Stimulated activated CD8-positive, alpha-beta memory T cell treated with anti-CD3 and anti-CD28 coated beads, Interleukin-12 subunit alpha, Interleukin-12 subunit beta, amount 100 ng/mL, for 24 hours (primary cell): ENCODE results near the gene PAIP2.
A peak's percentile ranks its signal among the peaks of the same experiment; 100 is the strongest.
"Not testable (repeated sequence)": the region's sequence is repeated elsewhere in the genome, so short reads cannot be mapped to it uniquely, and the experiment has no call there.

Experiments used
- DNase-seq: peaks from one replicate; pipeline ENCODE4 v3.0.0-alpha.2; 2020; ENCODE audit errors: extremely low read depth

PAIP2 gene

DNA sequence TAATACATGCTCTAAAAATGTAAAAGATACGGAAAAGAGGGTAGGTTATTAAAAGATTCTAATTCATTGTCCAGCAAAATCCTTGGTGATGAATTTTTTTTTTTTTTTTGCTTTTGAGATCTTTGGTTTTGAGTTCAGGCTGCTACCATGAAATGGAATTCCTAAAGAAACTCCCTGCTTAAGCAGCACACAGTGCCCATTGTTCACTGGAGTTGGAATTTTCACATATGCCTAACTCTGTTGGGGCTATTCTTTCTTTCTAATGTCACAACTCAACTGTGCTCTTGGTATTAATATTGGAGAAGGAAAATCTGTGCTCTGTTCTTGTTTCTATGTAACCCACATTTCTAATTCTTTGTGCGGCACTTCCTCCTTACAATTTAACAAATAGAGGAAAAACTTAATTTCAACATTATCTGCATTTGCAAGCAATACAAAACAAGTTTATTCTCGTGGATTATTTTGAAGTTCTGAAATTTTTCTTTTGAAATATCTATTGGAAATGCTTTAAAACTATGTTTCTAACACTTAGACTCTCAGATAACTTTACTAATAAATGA is 26.5 kb upstream of the PAIP2 start:
- no peak for DNase-seq

DNA sequence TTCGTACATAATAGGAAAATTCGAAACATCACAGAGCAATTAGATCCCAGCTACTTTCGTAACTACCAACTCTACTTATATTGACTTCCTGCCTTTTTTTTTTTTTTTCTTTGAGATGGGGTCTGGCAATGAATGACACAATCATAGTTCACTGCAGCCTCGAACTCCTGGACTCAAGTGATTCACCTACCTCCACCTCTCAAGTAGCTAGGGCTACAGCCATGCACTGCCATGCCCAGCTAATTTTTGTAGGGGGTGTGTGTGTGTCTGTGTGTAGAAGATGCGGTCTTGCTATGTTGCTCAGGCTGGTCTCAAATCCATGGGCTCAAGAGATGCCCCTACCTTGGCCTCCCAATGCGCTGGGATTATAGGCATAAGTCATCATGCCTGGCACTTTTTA is 5.8 kb upstream of the PAIP2 start:
- DNase-seq, result no peak

DNA sequence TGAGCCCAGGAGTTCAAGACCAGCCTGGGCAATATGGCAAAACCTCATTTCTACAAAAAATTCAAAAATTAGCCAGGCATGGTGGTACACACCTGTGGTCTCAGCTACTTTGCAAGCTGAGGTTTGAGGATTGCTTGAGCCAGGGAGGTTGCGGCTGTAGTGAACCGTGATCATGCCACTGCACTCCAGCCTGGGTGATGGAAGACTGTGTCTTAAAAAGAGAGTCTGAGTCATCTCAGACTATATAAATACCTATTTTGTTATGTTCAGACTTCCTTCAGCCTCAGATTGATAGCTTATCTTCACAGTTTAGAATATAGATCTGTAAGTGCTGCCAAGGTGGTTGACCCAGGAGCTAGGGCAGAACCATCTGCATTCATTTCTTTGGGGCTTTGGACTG is 1.6 kb upstream of the PAIP2 start:
- no peak for DNase-seq

DNA sequence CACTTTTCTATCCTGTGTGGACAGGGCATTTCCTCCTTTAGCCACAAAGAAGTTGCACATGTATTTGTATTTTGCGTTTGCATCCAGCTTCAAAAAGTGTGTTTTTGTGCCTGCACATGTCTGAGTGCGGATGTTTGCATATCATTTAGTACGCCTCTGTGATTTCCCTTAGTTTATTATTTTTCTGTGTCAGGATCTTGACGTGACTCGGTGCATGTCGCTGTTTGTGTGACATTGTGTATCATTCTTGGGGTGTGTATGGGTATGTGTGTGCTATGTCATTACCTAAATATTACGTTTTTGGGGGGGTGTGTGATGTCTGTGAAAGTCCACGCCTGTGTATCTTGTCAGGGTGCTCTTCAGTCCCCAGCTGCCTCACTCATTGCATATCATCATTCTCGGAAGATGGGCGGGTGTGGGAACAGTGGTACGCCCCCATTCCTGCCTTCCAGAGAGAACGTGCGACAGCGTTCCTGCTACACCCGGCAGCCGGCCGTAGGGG is 416 bp upstream of the PAIP2 start:
- DNase-seq, result no peak

DNA sequence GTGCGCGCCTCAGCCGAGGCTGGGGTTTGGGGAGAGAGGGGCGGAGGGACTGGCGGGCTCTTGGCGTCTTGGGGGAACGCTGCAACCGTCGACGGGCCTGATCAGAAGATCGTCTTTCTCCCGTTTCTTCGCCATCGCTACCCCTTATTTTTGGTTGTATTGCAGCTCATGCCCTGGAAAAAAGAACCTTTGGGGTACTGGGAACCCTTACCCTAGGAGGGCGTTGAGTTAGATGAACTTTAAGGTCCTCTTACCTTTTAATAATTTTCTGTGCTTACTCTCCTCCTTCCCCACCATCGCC is 719 bp downstream of the PAIP2 start:
- DNase-seq, result peak; percentile 46

DNA sequence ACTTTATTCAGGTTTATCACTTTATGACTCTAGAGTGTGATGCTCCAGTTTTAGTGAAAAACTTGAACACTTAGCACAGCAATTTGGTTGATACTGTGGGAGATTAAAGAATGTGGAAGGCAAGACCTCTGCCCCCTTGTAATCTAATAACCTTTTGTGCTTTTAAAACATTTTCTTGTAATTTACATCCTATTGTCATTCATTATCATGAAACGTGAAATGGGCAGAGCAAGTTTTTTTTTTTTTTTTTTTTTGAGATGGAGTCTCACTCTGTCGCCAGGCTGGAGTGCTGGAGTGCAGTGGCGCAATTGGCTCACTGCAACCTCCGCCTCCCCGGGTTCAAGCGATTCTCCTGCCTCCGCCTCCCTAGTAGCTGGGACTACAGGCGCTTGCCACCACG is 1.8 kb downstream of the PAIP2 start:
- no peak for DNase-seq

DNA sequence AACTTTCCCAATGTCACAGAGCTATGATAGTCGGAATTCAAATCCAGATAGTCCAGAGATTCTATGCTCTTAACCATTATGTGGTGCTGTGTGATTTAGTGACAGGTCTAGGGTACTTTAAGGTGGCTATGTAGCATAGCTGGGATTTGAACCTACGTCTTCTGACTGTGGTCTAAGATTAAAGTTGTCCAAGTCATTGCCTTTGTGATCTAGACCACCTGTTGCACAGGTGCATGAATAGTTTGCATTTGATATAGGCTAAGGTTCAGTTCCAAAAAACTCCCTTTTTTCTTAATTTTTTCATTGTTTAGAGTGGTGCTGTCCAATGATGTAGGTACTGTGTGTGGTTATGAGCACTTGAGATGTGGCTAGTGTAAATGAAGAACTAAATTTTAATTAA is 2.5 kb downstream of the PAIP2 start:
- no peak for DNase-seq

DNA sequence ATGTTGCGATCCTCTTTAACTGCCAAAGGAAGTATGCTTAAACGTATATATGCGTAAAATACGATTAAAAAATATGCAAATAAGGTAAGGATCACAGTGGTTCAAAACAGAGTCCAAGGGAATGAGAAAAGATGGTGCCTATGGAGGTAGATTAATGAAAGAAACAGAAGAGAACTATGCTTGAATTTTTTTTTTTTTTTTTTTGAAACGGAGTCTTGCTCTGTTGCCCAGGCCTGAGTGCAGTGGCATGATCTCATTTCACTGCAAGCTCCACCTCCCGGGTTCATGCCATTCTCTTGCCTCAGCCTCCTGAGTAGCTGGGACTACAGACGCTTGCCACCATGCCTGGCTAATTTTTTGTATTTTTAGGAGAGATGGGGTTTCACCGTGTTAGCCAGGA is 3.8 kb downstream of the PAIP2 start:
- not testable (repeated sequence) for DNase-seq

DNA sequence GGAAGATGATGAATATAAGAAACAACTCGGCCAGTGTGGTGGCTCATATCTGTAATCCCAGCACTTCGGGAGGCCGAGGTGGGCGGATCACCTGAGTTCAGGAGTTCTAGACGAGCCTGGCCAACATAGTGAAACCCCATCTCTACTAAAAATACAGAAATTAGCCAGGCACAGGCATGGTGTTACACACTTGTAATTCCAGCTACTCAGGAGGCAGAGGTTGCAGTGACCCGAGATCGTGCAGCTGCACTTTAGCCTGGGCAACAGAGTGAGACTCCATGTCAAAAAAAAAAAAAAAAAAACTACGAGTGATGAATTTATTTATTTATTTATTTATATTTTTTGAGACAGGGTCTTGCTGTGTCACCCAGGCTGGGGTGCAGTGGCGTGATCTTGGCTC is 6.2 kb downstream of the PAIP2 start:
- not testable (repeated sequence) for DNase-seq

DNA sequence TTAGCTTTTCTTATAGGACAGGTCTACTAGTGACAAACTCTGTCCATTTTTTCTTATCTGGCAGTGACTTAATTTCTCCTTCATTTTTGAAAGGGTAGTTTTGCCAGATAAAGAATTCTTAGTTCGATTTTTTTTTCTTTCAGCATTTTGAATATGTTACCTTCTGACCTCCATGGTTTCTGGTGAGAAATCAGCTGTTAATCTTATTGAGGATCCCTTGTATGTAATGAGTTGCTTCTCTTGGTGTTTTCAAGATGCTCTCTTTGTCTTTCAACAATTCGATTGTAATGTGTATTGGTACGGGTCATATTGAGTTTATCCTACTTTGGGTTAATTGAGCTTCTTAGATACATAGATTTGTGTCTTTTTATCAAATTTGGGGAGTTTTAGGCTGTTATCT is 12.5 kb downstream of the PAIP2 start:
- DNase-seq, result no peak

DNA sequence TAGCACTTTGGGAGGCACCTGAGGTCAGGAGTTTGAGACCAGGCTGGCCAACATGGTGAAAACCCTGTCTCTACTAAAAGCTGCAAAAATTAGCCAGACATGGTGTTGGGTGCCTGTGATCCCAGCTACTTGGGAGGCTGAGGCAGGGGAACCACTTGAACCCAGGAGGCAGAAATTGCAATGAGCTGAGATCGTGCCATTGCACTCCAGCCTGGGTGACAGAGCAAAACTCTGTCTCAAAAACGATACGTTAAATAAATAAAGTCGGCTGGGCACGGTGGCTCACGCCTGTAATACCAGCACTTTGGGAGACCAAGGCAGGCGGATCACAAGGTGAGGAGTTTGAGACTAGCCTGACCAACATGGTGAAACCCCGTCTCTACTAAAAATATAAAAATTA is 14.2 kb downstream of the PAIP2 start:
- DNase-seq, result not testable (repeated sequence)

DNA sequence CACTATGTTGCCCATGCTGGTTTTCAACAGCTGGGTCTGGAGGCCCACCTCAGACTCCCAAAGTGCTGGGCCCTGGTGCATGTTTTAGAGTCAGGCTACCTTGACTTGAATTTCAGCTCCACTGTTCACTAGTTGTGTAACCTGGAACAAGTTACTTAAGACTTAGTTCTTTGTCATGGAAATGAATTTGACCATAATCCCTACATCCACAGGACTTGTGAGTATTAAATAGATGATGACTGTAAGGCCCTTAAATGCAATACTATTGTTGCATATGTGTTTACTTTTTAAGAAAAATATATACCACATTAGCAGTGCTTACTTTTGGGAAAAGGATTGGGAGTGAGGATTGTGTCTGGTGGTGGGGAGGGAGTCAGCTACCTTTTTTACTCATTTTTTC is 16.4 kb downstream of the PAIP2 start:
- no peak for DNase-seq

DNA sequence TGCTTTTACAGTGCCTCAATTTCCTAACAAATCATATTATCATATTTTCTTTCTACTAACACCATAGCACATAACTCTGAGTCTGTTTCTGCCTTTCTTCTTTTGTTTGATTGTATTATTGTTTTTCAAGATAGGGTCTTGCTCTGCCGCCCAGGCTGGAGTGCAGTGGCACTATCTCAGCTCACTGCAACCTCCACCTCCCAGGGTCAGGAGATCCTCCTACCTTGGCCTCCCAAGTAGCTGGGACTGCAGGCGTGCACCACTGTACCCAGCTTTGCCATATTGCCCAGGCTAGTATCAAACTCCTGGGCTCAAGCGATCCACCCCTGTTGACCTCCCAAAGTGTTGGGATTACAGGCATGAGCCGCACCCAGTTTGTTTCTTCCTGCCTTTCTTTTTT is 18.7 kb downstream of the PAIP2 start:
- DNase-seq, result no peak

DNA sequence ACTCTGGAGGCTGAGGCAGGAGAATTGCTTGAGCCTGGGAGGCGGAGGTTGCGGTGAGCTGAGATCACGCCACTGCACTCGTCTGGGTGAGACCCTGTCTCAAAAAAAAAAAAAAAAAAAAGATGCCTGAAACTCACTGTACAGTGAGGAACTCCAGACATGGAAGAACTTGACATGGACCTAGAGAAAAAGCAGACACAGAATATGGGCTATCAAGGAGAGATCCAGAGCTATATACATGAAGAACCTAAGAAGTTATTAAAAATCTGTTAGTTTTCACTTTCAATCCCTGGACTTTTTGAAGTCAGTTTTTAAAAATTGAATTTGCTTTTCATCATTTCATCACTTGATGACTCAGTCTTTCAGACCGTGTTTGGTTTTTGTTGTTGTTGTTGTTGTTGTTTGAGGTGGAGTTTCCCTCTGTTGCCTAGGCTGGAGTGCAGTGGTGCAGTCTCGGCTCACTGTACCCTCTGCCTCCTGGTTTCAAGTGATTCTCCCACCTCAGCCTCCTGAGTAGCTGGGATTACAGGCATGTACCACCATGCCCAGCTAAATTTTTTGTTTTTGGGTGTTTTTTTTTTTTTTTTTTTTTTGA is 20.3 kb downstream of the PAIP2 start:
- no peak for DNase-seq

DNA sequence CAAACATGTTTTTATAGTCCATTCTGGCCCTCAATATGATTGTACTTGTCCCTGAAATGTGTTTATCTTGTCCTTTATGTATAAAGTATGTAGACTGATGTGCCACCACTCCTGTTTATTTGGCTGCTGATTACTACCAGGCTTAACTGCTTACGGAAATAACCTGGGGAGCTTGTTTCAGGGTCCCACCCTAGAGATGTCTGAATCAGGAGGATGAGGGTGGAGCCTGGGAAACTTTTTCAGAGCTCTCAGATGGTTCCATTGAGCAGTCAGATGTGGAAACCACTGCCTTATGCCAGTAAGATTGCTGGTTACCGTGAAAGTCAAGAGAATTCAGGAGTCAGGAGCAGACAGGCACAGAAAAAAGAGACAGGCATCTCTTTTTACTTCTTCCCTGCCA is 22.3 kb downstream of the PAIP2 start:
- DNase-seq, result no peak

DNA sequence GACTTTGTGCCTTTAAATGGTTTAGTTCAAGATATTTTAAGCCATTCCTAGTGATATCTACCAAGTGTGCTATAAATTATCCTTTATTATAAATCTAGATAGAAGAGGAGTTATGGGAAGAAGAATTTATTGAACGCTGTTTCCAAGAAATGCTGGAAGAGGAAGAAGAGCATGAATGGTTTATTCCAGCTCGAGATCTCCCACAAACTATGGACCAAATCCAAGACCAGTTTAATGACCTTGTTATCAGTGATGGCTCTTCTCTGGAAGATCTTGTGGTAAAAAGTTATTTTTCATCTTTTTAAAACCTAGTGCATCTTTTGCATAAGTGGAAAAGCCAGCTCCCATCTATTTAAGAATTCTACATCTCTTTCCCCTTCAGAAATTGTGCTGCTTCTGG is 22.8 kb downstream of the PAIP2 start:
- no peak for DNase-seq

DNA sequence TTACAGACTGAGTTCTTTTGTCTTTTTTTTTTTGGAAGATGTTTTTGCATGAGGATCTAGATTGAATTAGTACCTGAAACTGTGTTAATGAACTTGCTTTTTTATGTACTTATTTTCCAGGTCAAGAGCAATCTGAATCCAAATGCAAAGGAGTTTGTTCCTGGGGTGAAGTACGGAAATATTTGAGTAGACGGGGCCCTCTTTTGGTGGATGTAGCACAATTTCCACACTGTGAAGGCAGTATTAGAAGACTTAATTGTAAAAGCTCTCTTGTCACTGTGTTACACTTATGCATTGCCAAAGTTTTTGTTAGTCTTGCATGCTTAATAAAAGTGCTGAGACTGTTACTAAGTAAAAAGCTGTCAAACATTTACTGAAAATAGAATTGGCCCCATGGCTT is 27.0 kb downstream of the PAIP2 start:
- no peak for DNase-seq

DNA sequence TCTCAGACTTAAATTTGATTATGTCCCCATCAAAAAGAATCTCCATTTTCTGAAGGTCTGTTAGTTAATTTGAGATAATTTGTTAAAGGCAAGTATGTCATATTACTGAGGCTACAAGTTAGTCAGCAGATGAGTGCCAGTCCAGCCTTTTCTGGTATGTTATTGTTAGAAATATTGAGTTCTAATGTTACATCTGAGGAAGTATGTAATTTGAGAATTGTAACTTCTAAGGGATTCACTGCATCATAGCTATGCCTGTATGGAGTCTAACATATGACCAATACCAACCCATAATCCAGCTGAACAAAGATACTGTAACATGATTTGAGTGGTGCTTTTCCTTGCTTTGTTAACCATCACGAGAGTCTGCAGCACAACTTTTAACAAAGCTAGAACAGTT is 27.5 kb downstream of the PAIP2 start:
- DNase-seq, result no peak

DNA sequence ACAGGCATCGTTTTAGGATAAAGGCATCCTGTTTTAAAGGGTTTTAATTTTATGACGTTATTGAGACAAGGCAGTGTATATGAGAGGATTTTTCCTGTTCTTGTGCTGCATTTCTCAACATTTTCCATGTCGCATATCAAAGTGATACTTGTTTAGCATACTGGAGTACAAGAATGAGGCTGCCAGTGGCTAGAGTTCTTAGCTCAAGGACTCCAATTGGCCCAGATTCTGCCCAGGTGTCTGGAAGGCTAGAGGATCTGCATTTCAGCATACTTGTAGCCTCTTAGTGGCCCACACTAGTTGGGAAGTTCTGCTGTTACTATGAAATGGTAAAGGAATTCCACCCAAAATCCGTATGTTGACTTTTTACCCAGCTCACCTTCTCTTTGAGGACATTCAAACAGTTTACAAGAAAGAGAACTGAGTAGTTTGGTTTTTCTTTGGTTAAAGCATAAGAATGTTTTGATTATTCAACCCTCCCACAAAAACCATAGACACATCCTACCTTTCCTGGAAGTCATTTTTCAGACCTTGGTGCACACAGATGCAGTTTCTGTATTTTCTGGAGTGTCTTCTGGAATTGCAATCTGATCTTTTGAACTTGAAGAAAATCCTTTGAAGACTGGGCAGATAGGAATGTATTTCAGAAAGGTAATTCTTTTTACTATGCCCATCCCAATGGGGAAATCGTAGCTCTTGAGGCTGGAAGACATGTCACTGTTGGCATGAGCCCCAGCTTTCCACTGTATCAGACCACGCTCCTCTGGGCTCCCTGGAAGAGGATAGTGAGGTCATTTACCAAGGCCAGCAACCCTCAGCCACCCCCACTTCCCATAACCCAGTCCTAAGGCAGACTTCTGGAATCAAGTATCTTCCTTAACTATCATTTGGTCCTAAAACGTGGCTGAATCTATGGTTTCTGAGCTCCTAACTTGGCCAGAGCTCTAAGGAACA is 30.1 kb downstream of the PAIP2 start:
- no peak for DNase-seq

DNA sequence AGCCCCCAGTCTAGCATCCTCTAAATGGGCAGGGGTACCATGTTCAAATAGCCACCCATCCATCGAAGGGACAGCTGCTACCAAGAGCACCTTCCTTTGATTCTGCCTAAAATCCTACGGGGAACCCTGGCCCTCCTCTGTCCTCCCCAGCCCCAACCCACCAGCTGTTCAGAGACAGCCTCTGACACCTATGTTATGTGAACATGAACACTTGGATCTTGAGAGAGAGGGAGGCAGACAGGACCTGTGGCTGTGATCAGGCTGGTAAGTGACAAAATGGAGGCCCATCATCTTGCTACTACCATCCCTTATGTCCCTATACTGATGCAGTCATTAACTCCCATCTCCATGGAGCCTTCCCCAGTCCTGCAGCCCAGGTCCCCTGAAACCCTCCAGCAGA is 33.3 kb downstream of the PAIP2 start:
- no peak for DNase-seq

DNA sequence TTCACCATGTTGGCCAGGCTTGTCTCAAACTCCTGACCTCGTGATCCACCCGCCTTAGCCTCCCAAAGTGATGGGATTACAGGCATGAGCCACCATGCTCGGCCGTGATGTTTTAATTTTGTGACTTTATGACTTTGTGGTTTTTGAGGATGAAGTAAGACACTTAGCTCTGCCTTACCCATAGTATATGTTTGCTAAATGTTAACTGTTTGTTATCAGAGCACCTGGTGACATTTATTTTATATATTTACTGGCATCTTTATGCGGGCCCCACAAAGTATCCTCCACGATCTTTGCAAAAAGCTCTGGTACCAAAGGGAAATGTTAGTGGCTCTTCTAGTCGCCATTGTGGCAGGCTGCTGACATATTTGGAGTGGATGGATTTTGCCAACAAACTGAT is 34.7 kb downstream of the PAIP2 start:
- no peak for DNase-seq

DNA sequence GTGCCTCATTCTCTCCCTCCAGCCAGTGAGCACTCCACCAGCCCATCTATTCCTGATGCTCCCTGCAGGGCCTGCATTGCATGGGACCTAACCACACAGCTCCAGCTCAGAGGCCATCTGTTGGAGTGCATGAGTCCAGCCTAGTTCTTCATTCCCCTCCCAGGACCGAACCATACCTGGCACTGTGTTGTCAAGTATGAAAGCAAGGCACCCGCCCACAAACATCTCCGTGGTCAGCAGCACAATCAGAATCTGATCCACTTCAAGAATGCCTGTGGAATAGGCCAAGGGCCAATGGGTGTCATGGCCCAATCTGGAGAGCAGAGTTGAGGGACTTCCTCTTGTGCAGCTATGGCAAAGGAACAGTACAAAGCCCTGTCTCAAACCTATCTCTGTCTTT is 35.6 kb downstream of the PAIP2 start:
- DNase-seq, result no peak
